Stimulated activated memory B cell treated with anti-CD40 and anti-IgM and Interleukin-4, amounts not matched to agents 10 μg/mL and 1 μg/mL and 100 μg/mL, for 72 hours (primary cell): Measurements from ENCODE around the gene DELE1.
"Not testable (repeated sequence)": the region's sequence is repeated elsewhere in the genome, so short reads cannot be mapped to it uniquely, and the experiment has no call there.

ENCODE experiments used
- ATAC-seq: fragments of 150-1000 bp; cut with Tn5 transposase; 2 replicates; pipeline ENCODE4 v1.10.0; 2021
- H3K27ac Mint-ChIP-seq: one replicate; pipeline ENCODE4 v1.8.0; 2022; ENCODE audit warnings: mild to moderate bottlenecking, mixed read lengths
- H3K27me3 Mint-ChIP-seq: one replicate; pipeline ENCODE4 v1.8.0; 2022; ENCODE audit warnings: mixed read lengths
- H3K36me3 Mint-ChIP-seq: one replicate; pipeline ENCODE4 v1.8.0; 2022; ENCODE audit warnings: mixed read lengths
- H3K4me1 Mint-ChIP-seq: one replicate; pipeline ENCODE4 v1.8.0; 2022; ENCODE audit warnings: mixed read lengths
- H3K4me3 Mint-ChIP-seq: one replicate; pipeline ENCODE4 v1.8.0; 2022; ENCODE audit warnings: mild to moderate bottlenecking, moderate library complexity, mixed read lengths
- H3K9me3 Mint-ChIP-seq: one replicate; pipeline ENCODE4 v1.8.0; 2022; ENCODE audit warnings: mixed read lengths

DELE1 gene

GRCh38 chr5:141880961-141881801 lies 42.5 kb upstream of the DELE1 start:
- Mint-ChIP-seq H3K27ac (no peak overlapping the region), H3K27me3 (peaks cover 89% of the 10 kb centered on the region), H3K9me3 (no peaks in the 10 kb centered on the region), H3K36me3 (no peaks in the 10 kb centered on the region), H3K4me1 (peaks cover 29% of the 10 kb centered on the region), H3K4me3 (no peak overlapping the region)
- ATAC-seq: no peak

- Mint-ChIP-seq H3K4me1 (peaks cover 26% of the 10 kb centered on the region), H3K27me3 (peaks cover 85% of the 10 kb centered on the region), H3K27ac (no peak overlapping the region), H3K36me3 (no peaks in the 10 kb centered on the region), H3K9me3 (no peaks in the 10 kb centered on the region), H3K4me3 (no peak overlapping the region)
- no peak for ATAC-seq
These were observed 41.8 kb upstream of the DELE1 start for GRCh38 chr5:141881886-141882285.

GRCh38 chr5:141882594-141883183 lies 41.0 kb upstream of the DELE1 start:
- H3K9me3 Mint-ChIP-seq: no peaks in the 10 kb centered on the region
- H3K36me3 Mint-ChIP-seq: no peaks in the 10 kb centered on the region
- H3K4me3 Mint-ChIP-seq: no peak overlapping the region
- no peak overlapping the region for H3K27ac Mint-ChIP-seq
- peaks cover 18% of the 10 kb centered on the region for H3K4me1 Mint-ChIP-seq
- peaks cover 77% of the 10 kb centered on the region for H3K27me3 Mint-ChIP-seq
- ATAC-seq: no peak

- Mint-ChIP-seq H3K4me1 (peaks cover 15% of the 10 kb centered on the region), H3K4me3 (no peak overlapping the region), H3K27me3 (peaks cover 72% of the 10 kb centered on the region), H3K27ac (no peak overlapping the region), H3K9me3 (no peaks in the 10 kb centered on the region), H3K36me3 (no peaks in the 10 kb centered on the region)
- no peak for ATAC-seq
These were observed 40.3 kb upstream of the DELE1 start for GRCh38 chr5:141883184-141883891.

- Mint-ChIP-seq H3K9me3 (no peaks in the 10 kb centered on the region), H3K4me3 (no peak overlapping the region), H3K36me3 (no peaks in the 10 kb centered on the region), H3K27me3 (peaks cover 70% of the 10 kb centered on the region), H3K27ac (no peak overlapping the region), H3K4me1 (peaks cover 11% of the 10 kb centered on the region)
- no peak for ATAC-seq
These were observed 39.8 kb upstream of the DELE1 start for GRCh38 chr5:141883892-141884318.

- Mint-ChIP-seq H3K4me3 (no peak overlapping the region), H3K27me3 (peaks cover 25% of the 10 kb centered on the region), H3K4me1 (peaks cover 7% of the 10 kb centered on the region), H3K27ac (no peak overlapping the region), H3K9me3 (no peaks in the 10 kb centered on the region), H3K36me3 (no peaks in the 10 kb centered on the region)
- no peak for ATAC-seq
These were observed 34.3 kb upstream of the DELE1 start for GRCh38 chr5:141889282-141889871.

- not testable (repeated sequence) for H3K27ac Mint-ChIP-seq, H3K4me1 Mint-ChIP-seq, H3K4me3 Mint-ChIP-seq, H3K9me3 Mint-ChIP-seq, H3K36me3 Mint-ChIP-seq, ATAC-seq
- peaks cover 15% of the 10 kb centered on the region for H3K27me3 Mint-ChIP-seq
These were observed 33.2 kb upstream of the DELE1 start for GRCh38 chr5:141890429-141890828.

GRCh38 chr5:141897425-141897824 lies 26.2 kb upstream of the DELE1 start:
- H3K4me1 Mint-ChIP-seq: no peaks in the 10 kb centered on the region
- no peaks in the 10 kb centered on the region for H3K9me3 Mint-ChIP-seq
- peaks cover 15% of the 10 kb centered on the region for H3K27me3 Mint-ChIP-seq
- no peak overlapping the region for H3K4me3 Mint-ChIP-seq
- no peak for ATAC-seq
- no peaks in the 10 kb centered on the region for H3K36me3 Mint-ChIP-seq
- H3K27ac Mint-ChIP-seq: no peak overlapping the region

GRCh38 chr5:141898448-141899049 lies 25.1 kb upstream of the DELE1 start:
- Mint-ChIP-seq H3K27me3 (peaks cover 24% of the 10 kb centered on the region), H3K36me3 (no peaks in the 10 kb centered on the region), H3K9me3 (no peaks in the 10 kb centered on the region), H3K4me1 (no peaks in the 10 kb centered on the region), H3K4me3 (no peak overlapping the region), H3K27ac (no peak overlapping the region)
- no peak for ATAC-seq

GRCh38 chr5:141902015-141902814 lies 21.5 kb upstream of the DELE1 start:
- ATAC-seq: no peak
- H3K9me3 Mint-ChIP-seq: peaks cover 6% of the 10 kb centered on the region
- H3K36me3 Mint-ChIP-seq: no peaks in the 10 kb centered on the region
- H3K27me3 Mint-ChIP-seq: peaks cover 43% of the 10 kb centered on the region
- H3K27ac Mint-ChIP-seq: no peak overlapping the region
- H3K4me1 Mint-ChIP-seq: no peaks in the 10 kb centered on the region
- no peak overlapping the region for H3K4me3 Mint-ChIP-seq

- Mint-ChIP-seq H3K9me3 (peaks cover 6% of the 10 kb centered on the region), H3K27ac (no peak overlapping the region), H3K27me3 (peaks cover 43% of the 10 kb centered on the region), H3K36me3 (no peaks in the 10 kb centered on the region), H3K4me3 (no peak overlapping the region), H3K4me1 (no peaks in the 10 kb centered on the region)
- ATAC-seq: no peak
These were observed 20.4 kb upstream of the DELE1 start for GRCh38 chr5:141903261-141903660.

GRCh38 chr5:141904551-141904950 lies 19.1 kb upstream of the DELE1 start:
- Mint-ChIP-seq H3K36me3 (no peaks in the 10 kb centered on the region), H3K4me3 (no peak overlapping the region), H3K27ac (no peak overlapping the region), H3K4me1 (no peaks in the 10 kb centered on the region), H3K27me3 (peaks cover 43% of the 10 kb centered on the region), H3K9me3 (peaks cover 6% of the 10 kb centered on the region)
- no peak for ATAC-seq

- Mint-ChIP-seq H3K9me3 (peaks cover 6% of the 10 kb centered on the region), H3K4me1 (no peaks in the 10 kb centered on the region)
These were observed 17.2 kb upstream of the DELE1 start for GRCh38 chr5:141906517-141906916.

GRCh38 chr5:141906972-141907371 lies 16.7 kb upstream of the DELE1 start:
- Mint-ChIP-seq H3K4me3 (no peak overlapping the region), H3K27me3 (peaks cover 41% of the 10 kb centered on the region), H3K36me3 (no peaks in the 10 kb centered on the region), H3K9me3 (peaks cover 6% of the 10 kb centered on the region), H3K4me1 (no peaks in the 10 kb centered on the region), H3K27ac (no peak overlapping the region)
- no peak for ATAC-seq

More at GRCh38 chr5:141906517-141906916, 17.2 kb upstream of the DELE1 start:
- no peak for ATAC-seq
- Mint-ChIP-seq H3K27me3 (peaks cover 46% of the 10 kb centered on the region), H3K27ac (no peak overlapping the region), H3K4me3 (no peak overlapping the region), H3K36me3 (no peaks in the 10 kb centered on the region)
